IMR-90 (cell line): ENCODE results near the gene OR4E2. TPM values are rescaled to one million over a fixed set of nuclear protein-coding genes. Genes with fewer than 3 reads are reported as not detected.
"Not testable (repeated sequence)": the region's sequence is repeated elsewhere in the genome, so short reads cannot be mapped to it uniquely, and the experiment has no call there.

Experiments used
- ATAC-seq: fragments of 200-7000 bp; cut with Tn5 transposase; 2 replicates; pipeline ENCODE4 v1.9.1; 2020; ENCODE audit warnings: low read depth, mild to moderate bottlenecking, moderate library complexity
- BruUV-seq: library from RNA; stranded (reverse); fragments of 400-500 nt; replicated peaks from 2 replicates; lab custom pipeline; 2021; lab: Mats Ljungman, UMichigan
- CTCF ChIA-PET: fragments of 300-600 bp; formaldehyde crosslinking; extraction: SDS; loops from one replicate; lab custom pipeline; 2021; ENCODE audit warnings: antibody characterized with exemption; lab: Yijun Ruan, JAX
- POLR2A ChIA-PET: fragments of 300-600 bp; sonication (Branson Sonifier 250); formaldehyde crosslinking; loops from one replicate; lab custom pipeline; 2022; ENCODE audit warnings: antibody characterized with exemption; ENCODE audit not compliant: unreplicated experiment; lab: Charles Lee
- DNase-seq: peaks from one replicate; pipeline ENCODE4 v3.0.0; 2013
- H2AFZ ChIP-seq: replicated peaks from 2 replicates; pipeline ENCODE3; 2013; ENCODE audit warnings: low read length, mild to moderate bottlenecking; ENCODE audit not compliant: poor library complexity
- H2AK5ac ChIP-seq: 2 replicates; pipeline ENCODE4 v1.6.1; 2013; ENCODE audit warnings: low read depth, low read length, inconsistent platforms
- H2AK9ac ChIP-seq: replicated peaks from 2 replicates; pipeline ENCODE3; 2013; ENCODE audit warnings: mild to moderate bottlenecking, low read depth, low read length, moderate library complexity; ENCODE audit not compliant: poor library complexity
- H2BK120ac ChIP-seq: 2 replicates; pipeline ENCODE4 v1.6.1; 2013; ENCODE audit warnings: low read depth, low read length, inconsistent platforms
- H2BK15ac ChIP-seq: 3 replicates; pipeline ENCODE4 v1.6.1; 2013; ENCODE audit warnings: low read depth, low read length, inconsistent platforms
- H2BK20ac ChIP-seq: 2 replicates; pipeline ENCODE4 v1.6.1; 2013; ENCODE audit warnings: low read depth, mild to moderate bottlenecking, inconsistent platforms, low read length, moderate library complexity
- H2BK5ac ChIP-seq: 2 replicates; pipeline ENCODE4 v1.6.1; 2013; ENCODE audit warnings: mild to moderate bottlenecking, low read depth, low read length, inconsistent platforms; ENCODE audit not compliant: poor library complexity, severe bottlenecking
- H3K14ac ChIP-seq: replicated peaks from 2 replicates; pipeline ENCODE4 v1.6.1; 2013; ENCODE audit warnings: low read depth, low read length, inconsistent platforms
- H3K18ac ChIP-seq: 2 replicates; pipeline ENCODE4 v1.6.1; 2013; ENCODE audit warnings: low read depth, low read length, control low read depth
- H3K23ac ChIP-seq: 2 replicates; pipeline ENCODE4 v1.6.1; 2013; ENCODE audit warnings: low read depth, low read length, inconsistent platforms
- H3K27ac ChIP-seq: 2 replicates; pipeline ENCODE4 v1.5.1; 2013; ENCODE audit warnings: mild to moderate bottlenecking, control low read depth, low read length; ENCODE audit not compliant: insufficient read depth
- H3K27me3 ChIP-seq: 2 replicates; pipeline ENCODE4 v1.6.1; 2013; ENCODE audit warnings: low read length; ENCODE audit not compliant: control insufficient read depth, insufficient read depth
- H3K36me3 ChIP-seq: 2 replicates; pipeline ENCODE4 v1.6.1; 2013; ENCODE audit warnings: low read length, mixed read lengths; ENCODE audit not compliant: control insufficient read depth, insufficient read depth
- H3K4ac ChIP-seq: 2 replicates; pipeline ENCODE4 v1.6.1; 2013; ENCODE audit warnings: low read depth, low read length, inconsistent platforms
- H3K4me1 ChIP-seq: 2 replicates; pipeline ENCODE4 v1.6.1; 2013; ENCODE audit warnings: low read length, mixed read lengths; ENCODE audit not compliant: control insufficient read depth, insufficient read depth
- H3K4me2 ChIP-seq: 2 replicates; pipeline ENCODE4 v1.6.1; 2013; ENCODE audit warnings: low read depth, mild to moderate bottlenecking, control low read depth, low read length, moderate library complexity
- H3K4me3 ChIP-seq: 2 replicates; pipeline ENCODE4 v1.5.1; 2013; ENCODE audit warnings: low read depth, mild to moderate bottlenecking, control low read depth, low read length, moderate library complexity; ENCODE audit not compliant: insufficient read depth
- H3K56ac ChIP-seq: 2 replicates; pipeline ENCODE4 v1.6.1; 2013; ENCODE audit warnings: low read length, inconsistent platforms; ENCODE audit not compliant: insufficient read depth; ENCODE audit errors: extremely low read depth
- H3K79me1 ChIP-seq, 2 experiments: 2 replicates each; pipeline ENCODE4 v1.6.1; 2013; ENCODE audit warnings: low read length in 2 of 2, inconsistent platforms in 1 of 2, low read depth in 1 of 2
- H3K9ac ChIP-seq: 2 replicates; pipeline ENCODE4 v1.6.1; 2013; ENCODE audit warnings: low read depth, low read length, control low read depth
- H3K9me1 ChIP-seq: 2 replicates; pipeline ENCODE4 v1.6.1; 2013; ENCODE audit warnings: low read length, inconsistent platforms; ENCODE audit not compliant: insufficient read depth
- H3K9me3 ChIP-seq: 2 replicates; pipeline ENCODE4 v1.6.1; 2013; ENCODE audit warnings: low read length; ENCODE audit not compliant: control insufficient read depth, insufficient read depth
- H4K20me1 ChIP-seq: 2 replicates; pipeline ENCODE4 v1.6.1; 2013; ENCODE audit warnings: low read length, inconsistent platforms; ENCODE audit not compliant: insufficient read depth
- H4K5ac ChIP-seq: 2 replicates; pipeline ENCODE4 v1.6.1; 2013; ENCODE audit warnings: mild to moderate bottlenecking, low read depth, low read length, control low read depth
- H4K8ac ChIP-seq, 2 experiments: 2 replicates each; pipeline ENCODE4 v1.6.1; 2013; ENCODE audit warnings: low read depth in 2 of 2, low read length in 2 of 2, control low read depth in 1 of 2, inconsistent platforms in 1 of 2
- H4K91ac ChIP-seq: 2 replicates; pipeline ENCODE4 v1.6.1; 2013; ENCODE audit warnings: low read depth, low read length, inconsistent platforms; ENCODE audit not compliant: insufficient read depth
- WGBS, 2 experiments: methylation state at CpG; one replicate each; pipeline versions ENCODE4 v1.1.5 to v1.1.7; 2013; ENCODE audit warnings: missing lambda C conversion rate in 2 of 2; ENCODE audit not compliant: insufficient read length in 1 of 2; ENCODE audit errors: extremely low coverage in 2 of 2; 5-methylcytosine and 5-hydroxymethylcytosine counted together
- dilution Hi-C: fragments of 300-500 bp; cut with HindIII; formaldehyde crosslinking; loops from one replicate; pipeline ENCODE4 v1.14.3; 2018; ENCODE audit warnings: low sequenced_read_pairs; ENCODE audit not compliant: unreplicated experiment
- in situ Hi-C: fragments of 300-500 bp; cut with MboI; formaldehyde crosslinking; loops from 3 replicates; pipeline ENCODE4 v1.14.3; 2019; ENCODE audit warnings: low sequenced_read_pairs, inconsistent platforms, mixed read lengths
- intact Hi-C: fragments of 100-400 bp; cut with micrococcal nuclease; formaldehyde crosslinking; loops from 2 replicates; pipeline ENCODE4 v1.10.0; 2022
- polyA plus RNA-seq, 3 experiments: library from polyadenylated mRNA; depleted of rRNA; stranded (reverse); fragments of >200 nt; gene quantifications; 2 replicates each; pipeline ENCODE4 v1.2.3, GENCODE V29; 2012; ENCODE audit warnings: low replicate concordance in 1 of 3
- total RNA-seq: library from RNA; depleted of rRNA; stranded (reverse); fragments of >200 nt; gene quantifications from 2 replicates; pipeline ENCODE4 v1.2.3, GENCODE V29; 2012

OR4E2 gene
- total and polyA plus RNA-seq, 2 of the 4 experiments (the other 2 are of a cell fraction), result not detected

GRCh38 chr14:21630503-21630902 is 23.1 kb upstream of the OR4E2 start:
- H2BK120ac ChIP-seq, H4K5ac ChIP-seq, H2AFZ ChIP-seq, H2BK15ac ChIP-seq, ATAC-seq, POLR2A ChIA-PET, H2BK20ac ChIP-seq, H3K23ac ChIP-seq, in situ Hi-C loops, H4K8ac ChIP-seq, H3K27ac ChIP-seq, H3K4me3 ChIP-seq, intact Hi-C loops, dilution Hi-C loops, H3K9me1 ChIP-seq, H3K4me2 ChIP-seq, H3K4me1 ChIP-seq, H2AK5ac ChIP-seq, H3K14ac ChIP-seq, H3K79me1 ChIP-seq, H3K4ac ChIP-seq, H3K9ac ChIP-seq, H2AK9ac ChIP-seq, H4K20me1 ChIP-seq, H2BK5ac ChIP-seq, CTCF ChIA-PET, BruUV-seq, H4K91ac ChIP-seq, H3K27me3 ChIP-seq, DNase-seq, H3K9me3 ChIP-seq, H3K18ac ChIP-seq, H3K36me3 ChIP-seq, H3K56ac ChIP-seq: not testable (repeated sequence)
- WGBS, 2 experiments, result no CpG with 5 or more reads among the region's 1 CpG
